Forelimb muscle (tissue), 1 donor: ENCODE data around the gene KIN. TPM values are rescaled to one million over a fixed set of nuclear protein-coding genes. Genes with fewer than 3 reads are reported as not detected.
"Not testable (repeated sequence)": the region's sequence is repeated elsewhere in the genome, so short reads cannot be mapped to it uniquely, and the experiment has no call there.

Experiments
- DNase-seq: peaks from one replicate; pipeline ENCODE4 v3.0.0-alpha.2; 2013; ENCODE audit warnings: low read depth
- polyA plus RNA-seq: library from polyadenylated mRNA; unstranded; fragments of 120-200 nt; gene quantifications from one replicate; pipeline ENCODE4 v1.2.1, GENCODE V29; 2013; ENCODE audit not compliant: insufficient read length

Gene KIN
- polyA plus RNA-seq, 1 donor = 12.1 TPM

- no peak for DNase-seq
These were observed 53.0 kb downstream of the KIN start for GRCh38 chr10:7734821-7735220.

GRCh38 chr10:7722927-7723529 lies 64.8 kb downstream of the KIN start:
- no peak for DNase-seq

GRCh38 chr10:7720478-7720877 lies 67.3 kb downstream of the KIN start:
- DNase-seq = no peak

DNA sequence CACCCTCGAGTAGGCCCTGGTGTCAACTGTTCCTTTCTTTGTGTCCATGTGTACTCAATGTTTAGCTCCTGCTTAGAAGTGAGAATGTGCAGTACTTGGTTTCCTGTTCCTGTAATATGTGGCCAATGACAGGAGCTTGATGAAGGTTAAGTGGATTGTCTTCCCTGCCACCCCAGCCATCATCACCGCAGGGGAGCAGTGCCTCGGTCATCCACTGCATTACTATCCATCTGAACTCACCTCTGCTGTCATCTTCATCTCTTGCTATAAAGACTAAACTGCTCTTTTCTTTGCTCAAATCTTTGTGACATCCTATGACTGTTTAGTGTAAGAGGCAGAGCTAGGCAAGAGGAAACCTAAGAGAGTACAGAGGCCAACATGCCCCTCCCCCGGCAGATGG lies 69.1 kb downstream of the KIN start:
- DNase-seq = no peak

- DNase-seq = no peak
These were observed 70.0 kb downstream of the KIN start for GRCh38 chr10:7717767-7718166.

GRCh38 chr10:7715515-7715914 lies 72.3 kb downstream of the KIN start:
- no peak for DNase-seq

GRCh38 chr10:7711075-7711474 lies 76.7 kb downstream of the KIN start:
- not testable (repeated sequence) for DNase-seq

DNA sequence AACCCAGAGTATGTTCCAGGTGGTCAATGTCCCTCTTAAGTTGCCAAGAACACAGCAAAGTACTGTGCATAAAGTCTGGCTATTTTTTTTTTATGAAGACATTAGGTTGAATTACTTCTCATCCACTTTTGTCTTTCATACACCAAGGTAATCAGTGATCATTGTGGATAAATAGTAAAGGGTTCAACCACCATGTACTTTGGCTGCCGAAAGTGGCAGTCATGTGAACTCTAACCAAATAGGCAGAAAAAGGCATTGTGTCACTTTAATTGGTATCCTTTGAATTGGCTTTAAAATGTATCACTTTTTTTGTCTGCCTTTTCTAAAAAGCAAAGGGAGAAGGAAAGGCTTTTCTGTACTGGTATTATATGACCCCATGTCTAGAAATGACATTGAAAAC lies 77.3 kb downstream of the KIN start:
- no peak for DNase-seq

DNA sequence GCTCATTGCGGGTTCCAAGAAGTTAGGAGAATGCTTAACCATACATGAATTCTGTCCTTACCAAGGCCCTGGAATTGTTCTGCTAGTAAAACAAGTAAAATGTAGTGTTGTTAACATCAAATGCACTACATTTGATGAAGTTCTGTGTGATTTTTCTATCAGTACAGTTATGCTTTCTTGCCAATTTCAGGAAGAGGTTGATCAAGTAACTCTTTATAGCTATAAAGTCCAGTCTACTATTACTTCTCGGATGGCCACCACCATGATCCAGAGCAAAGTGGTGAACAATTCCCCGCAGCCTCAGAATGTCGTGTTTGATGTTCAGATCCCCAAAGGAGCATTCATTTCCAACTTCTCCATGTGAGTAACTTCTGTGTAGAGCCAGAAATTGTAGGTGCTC lies 79.0 kb downstream of the KIN start:
- no peak for DNase-seq

- DNase-seq = no peak
These were observed 79.8 kb downstream of the KIN start for GRCh38 chr10:7707858-7708622.

DNA sequence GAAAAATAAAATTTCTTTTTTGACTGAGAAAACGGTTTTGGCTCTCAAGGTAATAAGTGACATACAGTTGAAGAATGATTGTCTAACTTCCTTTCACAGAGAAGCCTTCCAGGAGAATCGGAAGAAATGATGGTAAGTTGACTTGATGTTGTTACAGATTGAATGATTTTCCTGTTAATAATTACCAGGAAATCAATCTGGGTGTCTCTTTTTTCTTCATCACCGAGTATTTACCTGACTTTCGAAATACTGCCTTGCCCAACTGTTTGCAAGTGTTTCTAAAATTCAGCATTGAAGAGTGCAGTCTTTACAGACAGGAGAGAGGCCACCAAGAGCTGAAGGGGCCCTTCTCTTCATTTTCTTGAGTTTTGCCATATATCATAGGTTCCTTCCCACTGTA lies 80.7 kb downstream of the KIN start:
- DNase-seq = no peak

GRCh38 chr10:7706534-7707073 lies 81.2 kb downstream of the KIN start:
- no peak for DNase-seq

- no peak for DNase-seq
These were observed 82.5 kb downstream of the KIN start for GRCh38 chr10:7705341-7705740.

GRCh38 chr10:7704071-7705016 lies 83.4 kb downstream of the KIN start:
- no peak for DNase-seq

GRCh38 chr10:7703140-7703539 lies 84.7 kb downstream of the KIN start, which contains the start of gene ITIH2:
TSS of gene ITIH2 (plus strand) at chr10:7703316. CDS start at chr10:7703435, 119 bp downstream.
- DNase-seq = no peak

GRCh38 chr10:7702288-7702812 lies 85.4 kb downstream of the KIN start:
- DNase-seq = no peak

GRCh38 chr10:7701158-7701742 lies 86.5 kb downstream of the KIN start:
- no peak for DNase-seq
